Mucosa of gallbladder (tissue), 1 donor: Measurements from ENCODE around the gene CLDN6. TPM values are rescaled to one million over a fixed set of nuclear protein-coding genes. Genes with fewer than 3 reads are reported as not detected.
A peak's percentile ranks its signal among the peaks of the same experiment; 100 is the strongest.

ENCODE experiments used
- DNase-seq: peaks from one replicate; pipeline ENCODE4 v3.0.0-alpha.2; 2020; ENCODE audit warnings: low spot score
- total RNA-seq: library from RNA; stranded (reverse); gene quantifications from one replicate; pipeline ENCODE4 v1.2.1, GENCODE V29; 2021
- donor health status: DM: no; HTN: no; CAD: no.

The CLDN6 gene
- total RNA-seq, 1 donor from 2014 or later: 1.1 TPM

GRCh38 chr16:3028716-3029319 lies 10.8 kb upstream of the CLDN6 start:
- DNase-seq: no peak

GRCh38 chr16:3027983-3028715 lies 10.2 kb upstream of the CLDN6 start:
- DNase-seq: peak; percentile 87

- no peak for DNase-seq
These were observed 9.5 kb upstream of the CLDN6 start for GRCh38 chr16:3027489-3027795.

- no peak for DNase-seq
These were observed 8.9 kb upstream of the CLDN6 start for GRCh38 chr16:3026609-3027488.

- no peak for DNase-seq
These were observed 8.0 kb upstream of the CLDN6 start for GRCh38 chr16:3026003-3026378.

- no peak for DNase-seq
These were observed 7.3 kb upstream of the CLDN6 start for GRCh38 chr16:3025032-3026002.

GRCh38 chr16:3023669-3024478 lies 5.9 kb upstream of the CLDN6 start, which contains the start of the genes HCFC1R1 and THOC6:
Gene HCFC1R1, minus strand, starts transcription at chr16:3023942. Its CDS starts 1 bp downstream, at chr16:3023941.
Gene THOC6, plus strand, starts transcription at chr16:3024035. Its CDS starts 292 bp downstream, at chr16:3024327.
- peak; percentile 98 for DNase-seq

- DNase-seq: no peak
These were observed 5.4 kb upstream of the CLDN6 start for GRCh38 chr16:3023415-3023668.

GRCh38 chr16:3022684-3023414 lies 4.9 kb upstream of the CLDN6 start:
- DNase-seq: no peak

GRCh38 chr16:3022208-3022683 lies 4.3 kb upstream of the CLDN6 start:
- DNase-seq: peak; percentile 92

GRCh38 chr16:3021449-3022207 lies 3.6 kb upstream of the CLDN6 start:
- DNase-seq: peak; percentile 63

- DNase-seq: peak; percentile 78
These were observed 2.8 kb upstream of the CLDN6 start for GRCh38 chr16:3020604-3021448.

GRCh38 chr16:3020247-3020603 lies 2.2 kb upstream of the CLDN6 start, which contains the start of gene TNFRSF12A:
Gene TNFRSF12A, plus strand, starts transcription at chr16:3020368. Its CDS starts 30 bp downstream, at chr16:3020398.
- DNase-seq: peak; percentile 80

- no peak for DNase-seq
These were observed 1.7 kb upstream of the CLDN6 start for GRCh38 chr16:3019594-3020246.

- DNase-seq: no peak
These were observed 639 bp downstream of the CLDN6 start for GRCh38 chr16:3017344-3017743.

GRCh38 chr16:3015865-3016521 lies 2.0 kb downstream of the CLDN6 start:
- no peak for DNase-seq

- DNase-seq: no peak
These were observed 3.0 kb downstream of the CLDN6 start for GRCh38 chr16:3014971-3015370.
